GM21576 (cell line): Measurements from ENCODE around the gene ASH1L.
"Not testable (repeated sequence)": the region's sequence is repeated elsewhere in the genome, so short reads cannot be mapped to it uniquely, and the experiment has no call there.

Experiments
- ATAC-seq: cut with Tn5 transposase; IDR thresholded peaks from one replicate; pipeline ENCODE4 v1.9.1; 2021; ENCODE audit warnings: mild to moderate bottlenecking, moderate library complexity; ENCODE audit not compliant: unreplicated experiment

ASH1L gene

DNA sequence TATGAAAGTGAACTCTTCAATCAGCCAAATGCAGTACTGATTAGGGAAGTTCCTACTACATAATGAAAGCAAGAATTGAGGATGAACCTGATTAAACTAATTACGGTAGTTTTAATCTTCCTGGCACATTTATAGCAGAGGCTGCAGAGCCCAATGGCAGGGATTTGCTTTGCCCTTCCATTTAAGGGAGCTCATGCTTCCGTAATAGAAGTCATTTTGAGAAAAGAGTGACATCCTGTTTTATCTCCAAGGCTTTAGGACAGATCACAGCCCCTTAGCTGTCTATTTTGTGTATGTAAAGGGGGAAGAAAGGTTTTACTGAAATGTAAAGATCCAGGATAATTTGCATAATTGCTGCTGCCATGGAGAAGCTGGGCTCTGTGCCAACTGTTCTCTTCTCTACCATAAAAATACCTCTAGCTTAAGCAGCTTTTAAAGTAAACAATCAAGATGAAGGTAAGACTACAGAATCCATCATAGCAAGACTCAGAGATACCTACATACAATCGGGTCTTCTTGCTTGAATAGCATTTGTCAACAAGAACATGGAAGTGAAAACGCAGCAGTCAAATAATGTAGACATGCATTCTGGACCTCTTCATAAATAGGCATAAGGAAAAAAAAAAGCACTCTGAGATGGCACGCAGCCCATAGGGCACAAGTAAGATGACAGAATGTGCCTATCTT, 62.5 kb downstream of the ASH1L start:
- ATAC-seq = no peak

DNA sequence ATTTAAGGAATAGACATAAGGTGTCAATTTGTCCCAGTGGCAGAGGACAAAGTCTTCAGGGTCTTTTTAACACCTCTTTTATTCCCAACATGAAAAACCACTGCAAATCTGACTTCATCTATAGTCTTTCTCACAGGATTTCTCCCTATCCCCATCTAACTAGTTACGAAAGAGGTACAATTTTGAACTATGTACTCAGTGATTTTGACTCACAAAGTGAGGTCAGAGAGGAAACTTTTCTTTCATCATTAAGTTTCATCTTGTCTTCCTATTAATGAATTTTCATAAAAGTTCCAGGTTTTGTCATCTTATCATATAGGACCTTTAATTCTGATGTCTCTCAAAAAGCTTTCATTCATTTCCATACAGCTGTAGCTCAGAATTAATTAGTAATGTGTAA, 63.3 kb downstream of the ASH1L start:
- ATAC-seq = no peak

DNA sequence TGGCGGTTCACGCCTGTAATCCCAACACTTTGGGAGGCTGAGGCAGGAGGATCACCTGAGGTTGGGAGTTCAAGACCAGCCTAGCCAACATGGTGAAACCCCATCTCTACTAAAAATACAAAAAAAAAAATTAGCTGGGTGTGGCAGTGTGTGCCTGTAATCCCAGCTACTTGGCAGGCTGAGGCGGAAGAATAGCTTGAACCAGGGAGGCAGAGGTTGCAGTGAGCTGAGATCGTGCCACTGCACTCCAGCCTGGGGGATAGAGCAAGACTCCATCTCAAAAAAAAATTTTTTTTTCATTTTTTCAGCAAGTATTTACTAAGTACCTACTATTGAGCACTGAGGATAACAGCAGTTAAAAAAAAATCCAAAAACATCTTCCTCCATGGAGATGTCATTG, 69.0 kb downstream of the ASH1L start:
- not testable (repeated sequence) for ATAC-seq

DNA sequence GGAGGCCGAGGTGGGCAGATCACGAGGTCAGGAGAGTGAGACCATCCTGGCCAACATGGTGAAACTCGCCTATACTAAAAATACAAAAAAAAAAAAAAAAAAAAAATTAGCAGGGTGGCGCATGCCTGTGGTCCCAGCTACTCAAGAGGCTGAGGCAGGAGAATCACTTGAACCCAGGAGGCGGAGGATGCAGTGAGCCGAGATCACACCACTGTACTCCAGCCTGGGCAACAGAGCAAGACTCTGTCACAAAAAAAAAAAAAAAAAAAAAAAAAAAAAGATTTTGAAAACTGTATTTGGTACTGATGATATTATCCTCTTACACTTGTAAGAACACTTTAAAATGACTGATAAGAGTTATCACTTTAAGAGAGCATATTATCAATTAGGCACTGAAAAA, 74.2 kb downstream of the ASH1L start:
- not testable (repeated sequence) for ATAC-seq

DNA sequence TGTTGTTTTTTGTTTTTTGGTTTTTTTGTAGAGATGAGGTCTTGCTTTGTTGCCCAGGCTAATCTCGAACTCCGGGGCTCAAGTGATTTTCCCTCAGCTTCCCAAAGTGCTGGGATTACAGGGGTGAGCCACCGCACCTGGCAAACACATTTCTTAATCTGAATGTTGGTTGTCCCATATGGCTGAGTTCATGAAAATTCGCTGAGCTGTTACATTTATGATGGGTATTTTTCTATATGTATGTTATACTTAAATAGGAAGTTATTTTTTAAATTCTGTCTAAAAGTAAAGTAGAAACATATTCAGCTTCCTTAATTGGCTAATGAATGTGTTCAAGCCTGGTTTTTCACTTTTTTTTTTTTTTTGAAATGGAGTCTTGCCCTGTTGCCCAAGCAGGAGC, 75.1 kb downstream of the ASH1L start:
- no peak for ATAC-seq

DNA sequence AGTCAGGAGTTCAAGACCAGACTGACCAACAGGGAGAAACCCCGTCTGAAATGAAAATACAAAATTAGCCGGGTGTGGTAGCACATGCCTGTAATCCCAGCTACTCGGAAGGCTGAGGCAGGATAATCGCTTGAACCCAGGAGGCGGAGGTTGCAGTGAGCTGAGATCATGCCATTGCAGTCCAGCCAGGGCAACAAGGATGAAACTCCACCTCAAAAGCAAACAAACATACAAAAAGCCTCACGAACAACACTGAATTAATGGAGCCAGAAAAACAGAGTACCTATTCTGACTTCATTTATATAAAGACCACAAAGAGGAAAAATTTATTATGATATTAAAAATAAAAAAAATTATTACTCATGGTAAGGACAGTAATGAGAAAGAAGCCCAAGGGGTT, 75.7 kb downstream of the ASH1L start:
- ATAC-seq = not testable (repeated sequence)

DNA sequence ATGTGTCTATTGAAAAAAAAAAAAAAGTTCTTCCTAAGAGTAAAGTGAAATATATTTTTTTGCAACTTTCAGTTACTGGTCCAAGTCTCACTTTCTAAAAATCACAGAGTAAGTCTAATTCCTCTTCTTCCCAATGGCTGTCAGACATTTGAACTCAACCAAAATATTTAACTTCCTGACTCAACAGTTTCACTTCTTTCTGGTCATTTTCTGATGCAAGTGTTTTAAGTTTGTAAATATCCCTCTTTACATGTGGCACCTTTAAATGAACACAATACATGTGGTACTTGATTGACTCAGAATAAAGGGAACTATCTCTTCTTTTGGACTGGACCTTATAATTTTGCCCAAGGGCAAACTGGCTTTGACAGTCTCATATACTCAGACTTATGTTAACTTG, 76.7 kb downstream of the ASH1L start:
- ATAC-seq = no peak

DNA sequence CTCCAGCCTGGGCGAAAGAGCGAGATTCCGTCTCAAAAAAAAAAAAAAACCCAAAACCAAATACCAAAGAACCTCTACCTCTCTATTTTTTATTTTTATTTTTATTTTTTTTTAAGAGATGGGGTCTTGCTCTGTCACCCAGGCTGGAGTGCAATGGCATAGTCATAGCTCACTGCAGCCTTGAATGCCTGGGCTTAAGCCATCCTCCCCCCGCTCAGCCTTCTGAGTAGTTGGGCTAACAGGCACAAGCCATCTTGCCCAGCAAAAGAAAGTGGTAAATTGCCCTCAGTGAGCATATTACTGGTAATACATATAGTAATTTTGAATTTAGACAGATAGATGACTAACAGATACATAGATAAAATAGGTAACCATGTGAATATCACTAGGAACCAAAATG, 77.4 kb downstream of the ASH1L start:
- no peak for ATAC-seq

DNA sequence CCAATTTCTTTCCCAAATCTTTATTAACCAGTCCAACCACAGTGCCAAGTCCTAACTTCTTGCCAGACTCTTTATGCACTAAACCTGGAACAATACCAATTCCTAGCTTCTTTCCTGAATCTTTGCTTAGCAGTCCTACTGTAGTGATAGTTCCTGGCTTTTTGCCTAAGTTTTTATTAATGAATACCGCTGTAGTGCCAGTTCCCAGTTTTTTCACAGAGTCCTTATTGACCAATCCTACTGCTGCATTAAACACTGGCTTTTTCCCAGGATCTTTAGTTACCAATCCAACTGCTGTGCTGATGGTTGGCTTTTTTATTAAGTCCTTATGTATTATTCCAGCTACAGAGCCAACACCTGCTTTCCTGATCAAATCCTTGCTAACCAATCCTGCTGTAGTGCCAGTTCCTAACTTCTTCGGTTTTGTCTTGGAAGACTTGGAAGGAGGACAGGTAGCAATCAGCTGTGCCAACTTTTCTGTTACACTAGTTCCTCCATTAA, 80.8 kb downstream of the ASH1L start:
- ATAC-seq = no peak

DNA sequence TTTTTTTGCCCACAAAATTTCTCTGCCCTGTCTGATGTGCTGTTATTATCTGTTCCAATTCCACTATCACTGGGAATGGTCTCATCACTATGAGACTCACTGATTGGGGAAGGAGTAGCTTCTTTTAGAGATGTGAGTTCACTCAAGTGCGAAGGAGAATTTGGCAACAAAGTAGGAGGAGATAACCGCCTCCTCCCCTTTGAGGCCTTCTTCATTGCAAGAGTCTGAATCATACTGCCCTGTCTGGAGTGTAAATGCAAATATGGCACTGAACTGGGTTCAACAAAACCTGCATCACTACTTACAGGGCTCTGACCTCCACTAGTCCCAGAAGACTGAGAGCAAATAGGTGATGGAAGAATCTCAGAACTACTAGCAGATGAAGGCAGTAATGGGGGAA, 83.4 kb downstream of the ASH1L start:
- no peak for ATAC-seq

DNA sequence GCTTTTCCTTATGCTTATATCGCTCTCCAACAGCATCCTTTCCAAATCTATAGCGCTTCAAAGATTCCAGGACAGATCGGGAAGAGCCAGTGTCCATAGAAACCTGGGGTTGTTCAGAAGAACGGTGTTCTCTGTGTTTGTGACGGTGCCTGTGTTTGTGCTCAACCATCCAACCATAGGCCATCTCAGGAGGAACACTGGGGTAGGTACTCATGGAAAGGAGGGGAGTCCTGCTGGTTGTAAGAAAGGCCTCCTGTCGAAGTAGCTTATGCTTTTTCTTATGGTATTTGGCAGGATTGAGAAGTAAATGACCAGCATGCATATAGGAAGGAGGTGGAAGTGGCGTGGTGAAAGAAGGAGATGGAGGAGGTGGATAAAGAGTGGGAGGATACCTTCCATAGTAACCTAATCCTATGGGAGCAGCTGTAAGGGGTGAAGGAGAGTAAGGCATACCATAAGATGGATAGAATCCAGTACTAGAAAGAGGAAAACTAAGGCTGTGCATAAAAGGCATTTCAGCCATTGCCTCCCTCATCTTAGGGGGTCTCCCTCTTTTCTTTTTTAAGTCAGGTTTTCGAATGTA, 84.2 kb downstream of the ASH1L start:
- ATAC-seq = no peak

DNA sequence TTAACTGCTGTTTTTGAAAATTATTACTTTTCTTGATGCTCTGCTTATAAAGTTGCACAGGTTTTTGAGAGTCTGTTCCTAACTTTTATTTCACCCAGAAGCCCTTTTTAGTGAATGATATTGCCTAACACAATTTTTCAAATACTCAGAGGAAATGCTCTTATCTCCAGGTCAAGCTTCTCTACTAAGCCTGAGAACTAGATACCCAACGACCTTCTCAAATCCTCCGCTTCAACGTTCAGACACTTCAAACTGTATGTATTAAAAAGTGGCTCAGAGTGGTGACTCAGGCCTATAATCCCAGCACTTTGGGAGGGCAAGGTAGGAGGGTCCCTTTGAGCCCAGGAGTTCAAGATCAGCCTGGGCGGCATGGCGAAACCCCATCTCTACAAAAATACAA, 88.5 kb downstream of the ASH1L start:
- ATAC-seq = no peak

DNA sequence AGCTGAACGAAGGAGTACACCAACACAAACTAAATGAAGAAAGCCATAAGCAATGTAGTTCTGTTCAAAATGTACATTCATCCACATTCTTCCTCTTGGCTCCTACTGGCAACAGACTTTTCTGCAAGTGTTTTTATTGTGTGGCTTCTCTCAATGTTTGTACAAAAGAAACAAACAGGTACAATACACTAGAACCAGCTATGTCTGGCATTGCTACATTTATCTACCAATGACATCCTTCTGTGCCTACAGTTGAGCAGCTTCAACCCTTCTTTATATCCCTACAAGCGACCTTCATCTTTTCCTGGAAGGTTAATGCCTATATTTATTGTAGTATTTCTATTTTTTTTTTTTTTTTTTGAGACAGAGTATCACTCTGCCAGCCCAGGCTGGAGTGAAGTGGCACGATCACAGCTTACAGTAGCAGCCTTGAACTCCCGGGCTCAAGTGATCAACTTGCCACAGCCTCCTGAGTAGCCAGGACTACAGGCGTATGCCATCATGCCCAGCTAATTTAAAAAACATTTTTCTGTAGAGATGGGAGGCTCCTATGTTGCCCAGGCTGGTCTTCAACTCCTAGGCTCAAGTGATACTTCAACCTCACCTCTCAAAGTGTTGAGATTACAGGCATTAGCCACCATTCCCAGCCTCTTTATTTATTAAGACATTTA, 89.3 kb downstream of the ASH1L start:
- no peak for ATAC-seq

DNA sequence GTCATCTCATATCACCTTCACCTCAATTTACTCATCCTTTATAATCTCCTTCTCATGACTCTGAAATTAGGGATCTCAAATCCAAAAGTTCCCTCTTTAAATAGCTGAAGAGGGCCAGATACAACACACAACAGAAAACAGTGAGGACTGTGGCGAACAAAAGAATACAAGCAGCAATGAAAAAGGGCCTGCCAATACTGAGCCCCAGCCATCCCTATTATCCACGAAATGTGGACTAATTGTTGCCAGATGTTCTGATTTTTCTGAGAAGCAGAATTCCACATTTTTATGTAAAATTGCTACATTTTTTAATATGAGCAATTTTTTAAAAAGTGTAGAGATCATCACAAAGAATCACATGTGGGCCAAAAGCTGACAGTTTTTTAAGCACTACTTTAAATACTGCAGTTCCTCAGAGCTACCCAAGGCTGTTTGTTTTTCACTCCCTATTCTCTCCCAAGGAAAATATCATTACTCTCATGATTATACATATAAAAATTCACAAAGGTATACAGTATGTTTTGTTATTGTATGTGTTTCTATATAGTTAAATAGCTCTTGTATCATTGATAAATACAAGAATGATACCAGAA, 90.0 kb downstream of the ASH1L start:
- ATAC-seq = no peak

DNA sequence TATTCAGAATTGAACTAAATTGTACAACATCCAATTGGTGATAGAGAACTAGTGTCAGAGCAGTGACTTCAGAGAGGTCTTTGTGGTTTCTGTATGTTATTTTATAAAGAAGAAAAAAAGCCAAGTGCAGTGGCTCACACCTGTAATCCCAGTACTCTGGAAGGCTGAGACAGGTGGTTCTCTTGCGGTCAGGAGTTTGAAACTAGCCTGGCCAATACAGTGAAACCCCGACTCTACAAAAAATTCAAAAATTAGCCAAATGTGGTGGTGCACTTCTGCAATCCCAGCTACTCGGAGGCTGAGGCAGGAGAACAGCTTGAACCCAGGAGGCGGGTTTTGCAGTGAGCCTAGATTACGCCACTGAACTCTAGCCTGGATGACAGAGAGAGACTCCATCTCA, 90.7 kb downstream of the ASH1L start:
- ATAC-seq = no peak

DNA sequence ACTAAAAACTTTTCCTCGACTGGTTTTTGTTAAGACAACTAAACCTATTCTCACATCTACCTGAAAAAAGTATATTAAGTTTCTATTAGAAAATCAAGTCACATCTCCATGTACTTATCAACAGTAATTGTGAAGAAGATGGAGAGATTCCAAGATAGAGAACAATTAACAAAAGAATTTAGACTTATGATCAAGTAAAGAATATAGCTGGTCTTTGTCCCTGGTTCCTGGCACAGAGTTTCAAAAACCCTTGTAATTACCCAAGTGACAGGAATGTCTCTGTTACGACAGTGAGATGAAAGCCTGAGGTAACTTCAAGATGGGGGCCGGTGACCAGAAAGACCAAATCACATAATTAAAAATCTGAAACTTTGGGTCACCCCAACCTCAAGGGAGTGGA, 91.6 kb downstream of the ASH1L start:
- ATAC-seq = no peak

DNA sequence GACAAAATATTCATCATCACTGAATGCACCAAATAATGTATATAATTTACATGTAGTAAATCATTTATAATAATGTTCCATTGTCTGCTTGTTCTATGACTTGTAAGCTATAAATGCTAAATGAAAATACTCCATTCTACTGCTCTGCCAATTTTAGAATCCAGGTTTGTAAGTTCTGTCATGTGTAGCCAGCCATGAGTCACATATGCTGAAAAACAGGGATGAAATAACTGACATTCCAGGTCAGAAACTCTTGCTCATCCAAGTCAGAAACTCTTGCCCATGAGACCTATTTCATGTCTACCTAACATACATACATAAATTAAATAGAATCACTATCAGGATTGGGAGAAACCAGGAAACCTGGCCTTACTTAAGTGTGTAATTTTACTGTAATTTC, 95.6 kb downstream of the ASH1L start:
- no peak for ATAC-seq

DNA sequence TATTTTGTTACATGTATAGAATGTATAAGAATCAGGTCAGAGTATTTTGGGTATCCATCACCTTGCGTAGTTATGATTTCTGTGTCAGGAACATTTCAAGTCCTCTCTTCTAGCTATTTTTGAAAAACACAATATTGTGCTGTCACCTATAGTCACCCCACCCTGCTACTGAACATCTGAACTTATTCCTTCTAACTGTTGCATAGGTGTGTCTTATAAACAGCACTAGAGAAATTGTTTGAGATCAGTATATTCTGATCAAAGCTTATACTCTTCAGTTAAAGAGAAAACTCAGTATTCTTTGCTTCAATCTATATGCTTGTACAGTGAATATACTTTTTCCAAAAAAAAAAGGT, 96.0 kb downstream of the ASH1L start:
- no peak for ATAC-seq

DNA sequence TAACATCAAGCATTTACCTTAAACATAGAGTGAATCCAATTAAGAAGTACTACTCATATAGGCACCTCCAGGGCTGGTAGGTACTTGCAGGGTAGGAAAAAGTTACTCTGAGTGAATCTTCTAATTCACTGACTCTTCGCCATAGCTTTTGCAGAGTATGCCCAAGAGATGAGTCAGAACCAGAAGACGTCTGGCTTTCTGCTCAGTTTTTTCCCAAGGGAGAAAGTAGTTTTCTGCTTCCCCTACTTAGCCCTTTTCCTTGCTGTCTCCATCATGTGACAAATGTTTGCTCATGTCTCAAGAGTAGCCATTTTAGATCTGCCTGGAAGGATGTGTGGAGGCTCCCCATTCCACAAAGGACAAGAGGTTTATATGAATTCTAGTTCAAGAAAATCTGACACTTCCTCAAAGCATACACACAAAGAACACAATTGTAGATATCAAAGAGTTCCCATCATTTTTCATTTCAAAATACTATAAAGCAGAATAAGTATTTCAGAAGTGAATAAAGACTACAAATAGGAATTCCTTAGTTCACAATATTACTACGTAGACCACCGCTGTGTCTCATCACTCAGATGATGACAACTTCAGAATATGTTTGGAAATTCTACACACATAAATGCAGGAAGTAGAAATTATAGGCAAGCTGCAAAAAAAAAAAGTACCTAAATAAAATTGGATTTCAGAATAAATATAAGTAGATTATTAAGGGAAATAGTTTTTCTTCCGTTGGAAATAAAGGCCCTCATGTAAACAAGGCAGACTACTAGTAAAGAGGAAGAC, 98.5 kb downstream of the ASH1L start:
- no peak for ATAC-seq

DNA sequence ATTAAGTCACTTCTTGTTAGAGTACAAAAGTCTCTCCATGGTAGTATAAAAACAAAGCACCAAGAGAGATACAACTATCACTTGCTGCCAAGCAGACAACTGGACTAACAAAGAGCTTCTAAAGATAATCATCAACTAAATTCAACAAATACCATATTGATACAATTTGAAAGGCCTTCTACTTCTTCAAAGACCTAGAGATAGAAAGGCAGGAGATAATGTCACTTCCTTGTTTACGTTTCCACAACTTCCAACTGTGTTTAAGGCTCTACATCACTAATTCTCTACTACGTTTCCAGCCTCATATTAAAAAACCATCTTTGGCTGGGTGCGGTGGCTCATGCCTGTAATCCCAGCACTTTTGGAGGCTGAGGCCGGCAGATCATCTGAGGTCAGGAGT, 104.5 kb downstream of the ASH1L start:
- ATAC-seq = no peak

DNA sequence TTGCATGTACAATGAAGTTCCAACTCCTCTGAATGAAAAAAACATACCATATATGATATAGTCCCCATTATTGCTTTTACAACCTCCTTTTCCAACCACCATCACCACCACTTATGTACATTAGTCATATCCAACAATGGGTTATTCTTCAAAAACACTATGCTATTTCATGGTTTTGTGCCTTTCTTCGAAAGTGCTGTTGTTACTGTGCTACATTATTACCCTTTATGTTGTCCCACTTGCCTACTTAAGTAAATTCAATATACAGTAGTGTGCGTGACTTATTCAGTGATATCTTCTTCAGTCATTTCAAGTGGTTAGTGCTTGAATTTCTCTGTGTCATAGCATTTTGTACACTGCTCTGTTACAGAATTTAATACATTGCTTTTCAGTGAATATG, 105.3 kb downstream of the ASH1L start:
- ATAC-seq = no peak
